H1 (cell line): ENCODE measurements around the gene PAK5.

ENCODE experiments used
- JUN ChIP-seq: IDR thresholded peaks from 2 replicates; pipeline ENCODE4 v1.6.1; 2011; ENCODE audit warnings: low read depth, mild to moderate bottlenecking, improper control_type of control experiment, low read length
- POLR2AphosphoS5 ChIP-seq: IDR thresholded peaks from 2 replicates; pipeline ENCODE4 v1.6.1; 2011; ENCODE audit warnings: low read depth, low read length
- RFX5 ChIP-seq: IDR thresholded peaks from 2 replicates; pipeline ENCODE4 v1.6.1; 2011; ENCODE audit warnings: low read depth, low read length, improper control_type of control experiment, borderline replicate concordance
- RXRA ChIP-seq: IDR thresholded peaks from 2 replicates; pipeline ENCODE4 v1.6.1; 2011; ENCODE audit warnings: low read depth, mild to moderate bottlenecking, low read length, moderate library complexity; ENCODE audit not compliant: insufficient read depth
- SP1 ChIP-seq: IDR thresholded peaks from 2 replicates; pipeline ENCODE4 v1.6.1; 2011; ENCODE audit warnings: low read depth, low read length
- TAF7 ChIP-seq: optimal IDR thresholded peaks from 2 replicates; pipeline ENCODE3; 2011; ENCODE audit warnings: low read depth, mild to moderate bottlenecking, inconsistent platforms, low read length, moderate library complexity, borderline replicate concordance
- TBP ChIP-seq: IDR thresholded peaks from 2 replicates; pipeline ENCODE4 v1.6.1; 2011; ENCODE audit warnings: low read depth, low read length, improper control_type of control experiment
- TCF12 ChIP-seq: IDR thresholded peaks from 2 replicates; pipeline ENCODE4 v1.6.1; 2011; ENCODE audit warnings: low read depth, mild to moderate bottlenecking, low read length
- ZNF274 ChIP-seq: IDR thresholded peaks from 2 replicates; pipeline ENCODE4 v1.7.0; 2012; ENCODE audit warnings: low read length, borderline replicate concordance; ENCODE audit errors: extremely low read depth
- TF ChIP-seq, protein P1 (sequence below), 3 experiments: IDR thresholded peaks; 1 replicate in 2 of 3; 2 replicates in 1 of 3; pipeline versions ENCODE4 v1.5.1 to v1.6.1; 2011; ENCODE audit warnings: low read length in 3 of 3, mild to moderate bottlenecking in 3 of 3, inconsistent platforms in 2 of 3, low read depth in 1 of 3, moderate library complexity in 1 of 3; ENCODE audit not compliant: insufficient read depth in 1 of 3; ENCODE audit errors: control extremely low read depth in 1 of 3

DNA sequence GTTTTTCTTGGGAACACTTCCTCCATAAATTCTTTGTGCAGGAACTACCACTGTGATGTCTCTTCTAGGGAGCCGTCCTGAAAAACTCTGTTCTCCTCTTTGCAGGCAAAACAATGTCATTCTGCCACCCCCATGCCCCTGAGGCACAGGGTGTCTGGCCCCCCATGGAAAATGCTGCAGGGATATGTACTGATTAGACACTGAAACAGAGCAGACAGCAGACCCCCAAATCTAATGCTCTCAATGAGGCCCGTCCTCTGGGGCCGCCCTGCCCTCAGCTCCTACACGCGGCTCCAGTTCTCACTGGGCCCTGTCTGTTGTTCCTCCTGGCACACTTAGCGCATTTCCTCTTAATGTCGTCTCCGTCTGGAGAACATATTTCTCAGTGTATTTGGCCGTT lies 227.0 kb downstream of the PAK5 start:
- TF ChIP-seq POLR2AphosphoS5 (no peak), SP1 (no peak), TCF12 (no peak), TBP (no peak), RXRA (no peak), JUN (no peak), TAF7 (no peak), RFX5 (no peak), ZNF274 (no peak)
- TF ChIP-seq, protein P1, sequence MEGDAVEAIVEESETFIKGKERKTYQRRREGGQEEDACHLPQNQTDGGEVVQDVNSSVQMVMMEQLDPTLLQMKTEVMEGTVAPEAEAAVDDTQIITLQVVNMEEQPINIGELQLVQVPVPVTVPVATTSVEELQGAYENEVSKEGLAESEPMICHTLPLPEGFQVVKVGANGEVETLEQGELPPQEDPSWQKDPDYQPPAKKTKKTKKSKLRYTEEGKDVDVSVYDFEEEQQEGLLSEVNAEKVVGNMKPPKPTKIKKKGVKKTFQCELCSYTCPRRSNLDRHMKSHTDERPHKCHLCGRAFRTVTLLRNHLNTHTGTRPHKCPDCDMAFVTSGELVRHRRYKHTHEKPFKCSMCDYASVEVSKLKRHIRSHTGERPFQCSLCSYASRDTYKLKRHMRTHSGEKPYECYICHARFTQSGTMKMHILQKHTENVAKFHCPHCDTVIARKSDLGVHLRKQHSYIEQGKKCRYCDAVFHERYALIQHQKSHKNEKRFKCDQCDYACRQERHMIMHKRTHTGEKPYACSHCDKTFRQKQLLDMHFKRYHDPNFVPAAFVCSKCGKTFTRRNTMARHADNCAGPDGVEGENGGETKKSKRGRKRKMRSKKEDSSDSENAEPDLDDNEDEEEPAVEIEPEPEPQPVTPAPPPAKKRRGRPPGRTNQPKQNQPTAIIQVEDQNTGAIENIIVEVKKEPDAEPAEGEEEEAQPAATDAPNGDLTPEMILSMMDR (IDR thresholded peaks at IDR 0.05; ENCODE audit: control extremely low read depth in 1 of 3, insufficient read depth in 1 of 3, low read depth in 1 of 3, low read length in 3 of 3): no peak
